HG02973 (cell line): Measurements from ENCODE around the gene BEST3.
"Not testable (repeated sequence)": the region's sequence is repeated elsewhere in the genome, so short reads cannot be mapped to it uniquely, and the experiment has no call there.

Experiments
- ATAC-seq: cut with Tn5 transposase; IDR thresholded peaks from one replicate; pipeline ENCODE4 v1.9.1; 2021; ENCODE audit warnings: moderate library complexity; ENCODE audit not compliant: unreplicated experiment

Gene BEST3

DNA sequence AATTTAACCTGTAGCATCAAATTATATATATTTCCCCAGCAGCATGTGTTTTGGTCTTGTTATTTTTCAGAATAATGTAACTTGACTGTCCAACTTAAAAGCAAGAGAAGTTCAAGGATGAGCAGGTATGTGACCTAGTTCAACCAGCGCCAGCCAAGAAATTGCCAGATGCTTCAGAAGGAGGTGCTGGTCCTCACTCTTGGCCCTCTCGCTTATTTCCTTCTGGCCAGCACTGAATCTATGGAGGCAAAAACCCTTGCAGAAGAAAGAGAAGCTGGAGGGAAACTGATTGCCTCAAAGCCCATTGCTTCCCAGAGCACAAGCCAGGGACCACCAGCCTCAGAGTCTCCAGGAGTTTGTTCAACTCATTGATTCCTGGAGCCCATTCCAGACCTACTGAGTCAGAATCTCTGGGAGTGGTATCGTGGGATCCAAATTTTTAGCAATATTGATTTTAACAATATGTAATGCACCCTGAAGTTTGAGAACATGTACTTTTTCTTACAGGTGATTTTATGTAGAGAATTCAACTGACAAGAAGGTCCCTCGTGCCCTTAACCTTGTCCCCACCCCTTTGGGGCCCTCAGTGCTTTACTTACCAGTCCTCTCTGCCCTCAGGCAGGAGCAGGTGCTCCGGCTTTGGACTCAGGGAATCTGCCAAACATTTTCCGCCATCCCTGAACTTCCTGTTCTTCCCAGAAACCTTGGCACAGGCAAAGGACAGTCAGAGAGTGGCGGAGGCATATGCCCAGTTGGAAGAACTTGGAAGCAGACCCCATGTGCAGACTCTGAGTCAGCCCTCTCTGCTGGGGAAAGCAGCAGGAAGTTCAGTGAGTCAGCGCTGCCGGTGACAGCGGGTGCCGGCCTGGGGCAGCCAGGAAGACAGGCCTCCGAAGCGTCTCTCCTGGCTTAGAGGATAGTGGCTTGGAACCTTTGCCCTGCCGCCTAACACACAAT lies 10.4 kb downstream of the BEST3 start:
- no peak for ATAC-seq

DNA sequence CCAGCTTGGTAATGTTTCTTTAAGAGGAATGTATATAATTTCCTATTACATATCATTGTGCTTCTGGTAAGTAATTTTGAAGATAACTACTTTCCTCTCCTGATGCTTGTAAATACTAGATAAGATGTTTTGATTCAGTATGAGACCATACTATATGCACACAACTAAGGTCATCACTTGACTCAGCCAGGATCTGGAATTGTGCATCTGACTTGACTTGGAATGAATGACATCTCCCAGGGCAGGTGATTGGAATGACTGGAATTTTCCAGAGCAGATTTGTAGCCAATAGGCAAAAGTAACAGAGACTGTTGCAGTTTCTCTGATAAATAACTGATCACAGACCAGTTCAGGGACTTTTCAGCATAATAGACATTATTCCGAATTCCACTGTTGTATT lies 11.1 kb downstream of the BEST3 start:
- no peak for ATAC-seq

DNA sequence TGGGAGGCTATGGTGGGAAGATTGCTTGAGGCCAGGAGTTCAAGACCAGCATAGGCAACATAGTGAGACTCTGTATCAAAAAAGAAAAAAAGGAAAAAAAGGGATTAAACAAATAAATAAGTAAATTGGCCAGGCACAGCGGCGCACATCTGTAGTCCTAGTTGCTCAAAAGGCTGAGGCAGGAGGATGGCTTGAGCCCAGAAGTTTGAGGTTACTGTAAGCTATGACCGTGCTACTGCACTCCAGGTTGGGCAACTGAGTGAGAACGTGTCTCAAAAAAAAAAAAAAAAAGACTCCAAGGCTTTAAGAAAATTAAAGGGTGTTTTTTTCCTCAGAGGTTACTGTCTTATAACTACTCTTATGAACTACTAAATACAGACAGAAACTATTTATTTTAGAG lies 11.7 kb downstream of the BEST3 start:
- ATAC-seq = no peak

DNA sequence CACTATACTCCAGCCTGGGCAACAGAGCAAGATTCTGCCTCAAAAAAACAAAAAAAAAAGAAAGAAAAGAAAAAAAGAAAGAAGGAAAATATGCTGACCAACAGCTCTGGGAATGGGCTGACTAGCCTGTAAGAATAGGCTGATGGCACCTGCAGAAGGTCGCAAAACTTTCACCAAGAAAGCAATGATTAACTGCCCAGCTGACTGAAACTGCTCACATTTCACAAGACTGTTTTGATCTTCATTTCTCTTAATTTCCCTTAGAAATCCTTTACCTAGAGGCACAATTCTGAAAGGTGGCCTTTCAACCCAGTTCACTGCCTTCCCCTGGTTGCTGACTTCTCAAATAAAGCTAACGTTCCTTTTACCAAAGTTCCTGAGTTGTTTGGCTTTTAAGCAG lies 12.4 kb downstream of the BEST3 start:
- ATAC-seq = no peak

DNA sequence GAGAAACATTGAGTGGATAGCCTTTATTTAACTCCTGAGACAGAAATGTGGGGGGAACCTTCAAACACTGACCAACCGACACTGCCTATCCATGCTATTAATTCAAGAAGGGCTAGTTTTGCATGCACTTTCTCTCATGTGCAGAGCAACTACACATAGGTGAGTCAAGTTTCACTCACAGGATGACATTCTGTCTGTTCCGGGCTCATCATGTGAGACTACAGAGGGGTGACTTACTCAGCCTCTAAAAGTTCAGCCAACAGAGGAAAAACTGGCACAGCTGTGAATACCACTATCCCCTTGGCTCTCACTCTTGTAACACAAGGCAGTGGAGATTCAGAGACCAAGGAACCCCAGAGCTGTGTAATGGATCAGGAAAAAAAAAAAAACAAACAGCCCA lies 13.3 kb downstream of the BEST3 start:
- no peak for ATAC-seq

DNA sequence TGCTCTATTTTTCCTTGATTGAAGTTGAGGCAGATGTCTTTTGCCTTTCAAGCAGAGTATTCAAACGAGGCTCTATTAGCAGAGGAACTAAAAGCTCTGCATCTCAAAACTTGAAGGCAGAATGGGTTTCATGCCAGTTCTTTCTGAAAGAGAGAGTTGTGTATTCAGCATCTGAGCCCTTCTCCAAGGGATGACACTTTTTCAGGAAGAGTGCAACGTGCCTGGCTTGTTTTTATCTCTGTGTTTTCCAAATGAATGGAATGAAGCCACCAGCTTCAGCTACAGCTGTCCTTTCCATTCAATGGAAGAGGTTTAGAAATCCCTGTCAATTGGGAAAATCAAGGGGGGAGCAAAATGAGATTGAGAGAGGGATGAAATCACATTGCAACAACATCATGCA lies 14.6 kb downstream of the BEST3 start:
- ATAC-seq = no peak

DNA sequence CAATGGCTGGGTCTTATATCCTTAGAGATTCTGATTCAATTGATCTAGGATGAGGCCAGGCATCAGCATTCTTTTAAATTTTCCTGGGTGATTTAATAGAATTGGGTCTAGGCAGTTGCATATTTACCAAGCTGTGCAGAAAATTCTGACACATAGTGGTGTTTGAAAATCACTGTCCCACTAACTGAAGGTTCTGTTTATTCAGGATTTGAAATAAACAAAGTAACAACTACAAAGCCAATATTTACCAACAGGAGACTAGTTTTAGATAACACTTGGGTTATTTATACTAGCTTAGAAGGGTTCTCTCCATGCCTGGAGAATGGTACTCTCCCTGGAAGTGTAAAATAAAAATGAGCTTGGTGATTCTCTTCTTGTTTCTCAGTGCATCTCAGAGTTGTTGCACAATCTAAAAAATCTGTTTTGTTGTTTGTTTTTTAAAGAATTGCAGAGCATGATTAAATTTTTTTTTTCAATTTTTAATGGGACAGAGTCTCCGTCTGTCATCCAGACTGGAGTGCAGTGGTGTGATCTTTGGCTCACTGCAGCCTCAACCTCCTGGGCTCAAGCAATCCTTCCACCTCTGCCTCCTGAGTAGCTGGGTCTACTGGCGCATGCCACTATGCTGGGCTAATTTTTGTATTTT lies 16.9 kb downstream of the BEST3 start:
- no peak for ATAC-seq

DNA sequence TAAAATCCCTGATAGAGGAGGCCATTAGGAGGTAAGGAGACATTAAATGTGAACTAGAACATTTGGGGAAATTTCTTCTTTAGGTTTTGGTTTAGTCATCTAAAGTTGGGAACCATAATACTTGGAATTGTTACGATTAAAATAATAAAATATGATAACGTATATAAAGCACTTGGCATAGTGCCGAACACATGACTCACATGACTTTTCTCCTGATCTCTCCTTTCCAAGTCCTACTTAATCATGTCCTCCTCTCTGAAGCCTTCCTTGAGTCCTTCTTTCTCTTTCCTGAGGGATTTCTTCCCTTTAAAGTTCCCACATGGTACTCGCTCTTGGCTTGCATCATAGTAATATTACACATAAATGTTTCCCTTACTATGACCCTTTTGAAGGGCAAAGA lies 20.0 kb downstream of the BEST3 start:
- no peak for ATAC-seq

DNA sequence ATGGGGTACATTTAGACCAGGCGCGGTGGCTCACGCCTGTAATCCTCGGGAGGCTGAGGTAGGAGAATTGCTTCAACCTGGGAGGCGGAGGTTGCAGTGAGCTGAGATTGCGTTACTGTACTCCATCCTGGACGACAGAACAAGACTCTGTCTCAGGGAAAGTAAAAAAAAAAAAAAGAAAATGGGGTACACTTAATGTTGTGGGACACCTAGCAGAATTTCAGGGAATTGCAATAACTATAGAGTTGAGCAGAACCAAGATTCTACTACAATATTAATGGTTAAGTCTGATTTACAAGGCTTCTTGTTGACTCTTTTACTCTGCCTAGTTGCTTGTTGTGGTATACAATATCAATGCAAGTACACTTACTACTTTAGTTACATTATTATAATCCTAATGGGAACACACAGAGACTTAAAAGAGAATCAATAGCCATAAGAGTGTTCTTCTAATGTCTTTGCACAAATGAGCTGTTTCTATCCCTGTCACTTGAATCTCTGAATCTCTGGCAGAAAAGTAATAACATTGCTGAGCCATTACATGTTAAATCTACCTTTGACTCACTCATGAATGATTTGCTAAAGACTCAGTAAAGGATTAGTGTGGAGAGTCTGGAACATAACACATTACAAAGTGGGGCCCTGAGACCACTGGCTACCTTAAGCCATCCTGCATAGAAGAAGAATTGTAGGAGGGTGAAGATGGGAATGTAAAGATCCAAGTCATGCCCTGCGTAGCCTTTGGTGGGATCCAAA lies 22.7 kb downstream of the BEST3 start:
- no peak for ATAC-seq

DNA sequence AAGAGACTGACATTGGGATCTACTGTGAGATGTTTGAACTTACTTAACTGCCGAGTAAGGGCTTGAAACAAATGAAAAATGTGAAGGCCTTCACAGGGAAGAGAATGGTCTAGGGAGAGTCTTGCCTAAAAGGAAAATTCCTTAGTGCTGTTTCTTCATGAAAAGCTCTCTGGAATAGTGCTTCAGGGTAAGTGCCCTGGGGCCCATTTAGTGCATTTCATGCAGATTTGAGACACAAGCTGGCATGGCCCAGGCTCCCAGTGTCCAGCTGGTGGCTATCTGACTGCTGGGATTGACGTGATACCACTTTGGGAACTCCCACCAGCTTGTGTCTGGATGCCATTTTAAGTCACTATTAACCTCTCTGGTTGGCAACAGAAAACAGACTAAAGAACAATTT lies 26.9 kb downstream of the BEST3 start:
- no peak for ATAC-seq

DNA sequence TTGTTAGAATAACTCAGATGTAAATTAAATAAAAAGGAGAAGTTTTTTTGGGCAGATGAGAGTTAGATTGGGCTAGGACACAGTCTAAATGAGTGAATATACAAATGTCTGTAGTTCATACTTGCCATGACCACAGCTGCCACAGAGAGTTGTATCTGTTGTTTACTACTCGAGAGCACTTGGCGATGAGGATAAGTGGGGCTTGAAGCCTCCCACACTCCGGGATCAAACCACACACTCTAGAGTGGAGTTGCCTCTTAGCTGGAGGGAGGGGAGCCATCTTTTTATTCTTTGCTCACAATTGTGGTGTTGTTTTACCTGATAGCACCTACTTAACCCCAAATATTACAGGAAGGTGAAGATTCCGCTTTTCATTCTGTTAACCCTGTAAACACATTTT lies 27.5 kb downstream of the BEST3 start:
- no peak for ATAC-seq

DNA sequence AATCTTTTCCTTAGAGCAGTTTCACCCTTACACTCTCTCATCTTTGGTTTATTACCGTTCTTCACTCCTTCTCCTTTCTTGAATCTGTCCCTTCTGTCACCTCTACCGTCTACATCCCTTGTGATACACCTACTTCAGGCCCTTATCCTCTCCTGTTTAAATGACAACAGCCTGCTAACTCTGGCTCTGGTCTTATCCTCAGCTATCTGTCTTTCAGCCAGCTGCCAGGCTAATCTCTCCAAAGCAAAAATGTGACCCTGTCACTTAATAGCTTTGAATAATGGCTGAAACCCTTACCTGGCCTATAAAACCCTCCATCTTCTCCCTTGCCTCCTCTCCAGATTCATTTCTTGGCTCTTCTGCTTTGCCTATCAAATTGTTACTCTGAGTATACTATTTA lies 32.3 kb downstream of the BEST3 start:
- no peak for ATAC-seq

DNA sequence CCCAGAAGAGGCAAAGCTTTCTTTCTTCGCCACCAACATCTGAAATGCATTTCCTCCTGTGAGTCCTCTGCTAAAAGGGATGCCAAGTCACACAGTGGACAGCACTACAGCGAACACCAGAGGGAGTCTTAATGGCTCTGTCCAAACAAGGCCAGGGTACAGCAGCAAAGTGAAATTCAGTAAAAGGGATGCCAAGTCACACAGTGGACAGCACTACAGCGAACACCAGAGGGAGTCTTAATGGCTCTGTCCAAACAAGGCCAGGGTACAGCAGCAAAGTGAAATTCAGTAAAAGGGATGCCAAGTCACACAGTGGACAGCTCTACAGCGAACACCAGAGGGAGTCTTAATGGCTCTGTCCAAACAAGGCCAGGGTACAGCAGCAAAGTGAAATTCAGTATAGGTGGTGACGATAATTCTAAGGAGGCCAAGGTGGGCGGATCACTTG lies 34.1 kb downstream of the BEST3 start:
- not testable (repeated sequence) for ATAC-seq

DNA sequence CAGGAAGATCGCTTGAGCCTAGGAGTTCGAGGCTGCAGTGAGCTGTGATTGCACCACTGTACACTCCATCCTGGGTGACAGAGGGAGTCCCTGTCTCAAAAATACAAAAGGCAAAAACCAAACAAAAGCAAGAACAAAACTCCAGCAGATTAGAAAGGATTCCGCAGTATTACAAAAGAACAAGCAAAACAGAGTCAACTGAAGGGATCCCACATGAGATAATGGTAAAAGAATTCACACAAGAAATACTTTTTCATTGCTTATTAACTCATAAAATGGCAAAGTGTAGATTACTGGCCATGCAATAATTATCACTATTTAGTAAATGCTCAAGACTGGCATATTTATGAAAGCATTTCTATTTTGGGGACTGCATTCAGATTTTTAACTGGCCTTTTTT lies 35.4 kb downstream of the BEST3 start:
- ATAC-seq = no peak

DNA sequence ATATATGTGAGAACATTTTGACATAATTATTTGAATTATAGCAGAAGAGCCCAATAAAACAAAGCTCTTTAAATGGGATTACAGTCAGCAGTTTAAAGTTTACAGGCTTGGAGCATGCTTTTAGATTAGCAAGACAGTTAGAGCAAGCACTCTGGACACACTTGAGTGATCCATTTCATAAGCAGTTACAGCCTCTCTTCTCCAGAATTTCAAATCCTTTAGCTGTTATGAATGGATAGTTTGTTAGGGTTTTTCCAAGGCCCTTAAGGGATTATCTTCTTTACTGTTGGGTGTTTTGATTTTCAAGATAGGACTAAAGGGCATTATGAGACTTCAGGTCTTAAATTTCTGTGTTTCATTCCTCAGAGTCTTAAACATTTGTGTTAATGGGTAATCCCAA lies 36.3 kb downstream of the BEST3 start:
- no peak for ATAC-seq

DNA sequence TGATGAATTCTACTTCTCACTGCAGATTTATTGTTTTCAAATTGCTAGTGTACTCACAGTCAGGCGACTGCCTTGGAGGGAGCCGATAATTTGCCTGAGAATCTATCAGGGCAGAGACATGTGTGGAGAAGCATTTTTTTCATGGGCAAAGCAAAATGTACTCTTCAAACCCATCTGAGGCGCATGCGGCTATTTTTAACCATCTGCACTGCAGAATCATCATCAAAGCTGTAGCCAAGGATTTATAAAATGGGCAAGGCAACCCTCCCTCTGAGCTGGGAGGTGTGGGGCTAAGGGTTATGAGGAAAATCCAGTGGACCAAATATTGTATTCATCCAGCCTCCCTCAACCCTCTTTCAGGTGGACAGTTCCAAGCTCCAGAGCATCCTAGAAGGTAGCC lies 37.7 kb downstream of the BEST3 start:
- ATAC-seq = no peak

DNA sequence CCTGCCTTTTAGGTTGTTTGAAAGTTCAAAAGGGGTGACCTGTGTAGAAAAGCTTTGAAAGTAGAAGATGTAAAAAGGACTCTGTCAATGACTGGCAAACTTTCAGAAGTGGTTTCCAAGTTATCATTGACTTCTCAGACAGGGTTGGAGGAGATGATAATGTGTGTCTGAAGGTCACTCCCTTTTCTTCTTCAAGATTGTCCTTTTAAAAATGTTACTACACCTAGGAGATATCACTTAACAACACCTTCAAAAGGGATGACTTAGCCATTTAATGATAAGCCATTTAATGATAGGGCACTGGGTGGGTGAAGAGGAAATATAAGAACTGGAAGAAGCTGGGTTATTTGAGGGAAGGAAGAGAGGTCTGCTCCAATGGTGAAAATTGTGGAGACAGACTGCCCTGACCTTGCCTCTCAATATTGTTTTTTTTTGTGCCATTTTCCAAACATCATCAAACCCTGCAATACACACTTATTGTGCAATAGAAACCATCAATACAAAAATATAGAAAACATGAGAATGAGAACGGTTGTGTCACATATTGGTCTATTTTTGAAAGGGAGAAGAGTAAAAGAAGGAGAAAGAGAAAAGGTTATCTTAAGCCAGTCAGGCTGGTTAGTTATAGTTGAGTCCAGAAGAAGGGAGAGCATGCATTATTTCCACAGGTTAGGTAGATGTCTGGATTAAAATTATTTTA lies 38.8 kb downstream of the BEST3 start:
- ATAC-seq = no peak

DNA sequence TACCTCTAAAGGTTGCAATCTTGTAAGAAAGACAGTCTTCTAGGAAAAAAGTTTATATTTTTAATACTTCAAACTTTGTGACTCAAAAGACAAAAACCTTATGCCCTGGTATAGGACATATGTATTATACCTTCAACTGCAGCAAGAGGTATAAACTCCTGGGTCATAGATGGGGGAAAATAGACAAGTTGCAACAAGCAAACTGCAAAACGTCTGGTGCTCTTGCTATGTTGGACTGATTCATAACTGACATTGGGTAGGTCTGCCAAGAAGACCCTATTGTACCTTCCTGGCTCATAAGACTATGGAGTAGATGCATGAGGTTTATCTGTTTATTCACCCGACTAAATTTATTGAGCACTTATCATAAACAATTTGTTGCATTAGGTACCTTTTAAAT lies 40.9 kb downstream of the BEST3 start:
- ATAC-seq = no peak

DNA sequence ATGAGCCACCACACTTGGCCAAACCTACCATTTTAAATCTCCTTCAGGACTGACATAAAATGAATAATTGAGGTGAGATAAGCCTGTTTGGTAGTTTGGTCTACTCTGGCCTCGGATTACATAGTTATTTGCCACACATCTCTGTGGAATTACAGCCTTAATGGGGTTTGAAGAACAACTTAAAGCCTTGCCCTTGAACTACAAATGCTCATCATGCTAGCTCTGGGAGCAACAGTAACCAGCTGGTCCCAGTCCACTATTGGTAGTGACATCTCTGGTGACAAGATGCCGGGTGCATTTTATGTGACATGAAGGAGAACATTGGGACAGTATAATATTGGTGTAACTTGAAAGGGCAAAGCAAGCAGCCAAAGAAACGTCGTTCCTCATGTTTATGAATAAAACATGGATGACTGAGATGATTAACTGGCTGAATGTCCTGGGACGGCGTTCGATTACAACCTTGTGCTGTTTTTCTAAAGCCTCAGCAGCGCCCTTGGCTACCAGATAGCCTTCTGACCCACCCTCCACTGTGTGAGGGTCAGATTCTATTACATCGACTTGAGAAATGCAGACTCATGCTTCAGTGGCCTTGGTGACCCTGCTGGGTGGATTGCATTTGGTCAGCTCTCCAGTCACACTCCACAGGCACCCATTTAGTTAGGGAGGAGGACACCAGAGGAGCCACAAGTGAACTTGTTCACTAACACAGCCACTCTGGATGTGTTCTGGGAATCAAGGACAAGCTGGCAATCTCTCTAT lies 41.5 kb downstream of the BEST3 start:
- ATAC-seq = no peak

DNA sequence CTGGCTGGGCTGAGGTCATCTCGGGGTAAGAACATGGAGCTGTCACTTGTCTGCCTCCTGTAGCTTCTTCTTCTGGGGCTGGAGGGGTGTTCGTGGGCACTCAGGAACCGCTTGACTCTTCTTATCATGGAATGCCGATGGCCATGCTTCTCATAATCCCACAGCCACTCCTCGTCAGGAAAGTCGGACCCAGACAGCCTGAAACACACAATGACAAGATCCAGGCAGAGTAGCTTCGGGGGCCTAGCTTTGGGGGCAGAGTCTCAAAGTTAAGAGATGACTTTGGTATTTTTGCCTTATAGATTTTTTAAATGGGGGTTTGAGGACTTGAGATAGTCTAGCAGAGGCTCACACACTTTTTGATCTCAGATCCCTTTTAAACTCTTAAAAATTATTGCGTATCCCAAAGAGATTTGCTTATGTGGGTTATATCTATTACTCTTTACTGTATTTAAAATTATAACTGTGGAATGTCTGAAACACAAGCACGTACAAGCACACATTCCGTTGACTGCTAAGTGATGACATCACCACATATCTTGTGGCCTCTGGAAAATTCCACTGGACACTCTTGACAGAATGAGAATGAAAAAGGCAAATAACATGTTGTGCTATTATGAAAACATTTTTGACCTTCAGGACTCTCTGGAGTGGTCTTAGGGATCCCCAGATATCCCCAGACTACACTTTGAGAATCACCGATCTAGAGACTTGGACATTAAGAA lies 43.3 kb downstream of the BEST3 start:
- no peak for ATAC-seq
